IMR-90 (cell line): ENCODE data around the gene MAPK1. TPM values are rescaled to one million over a fixed set of nuclear protein-coding genes. Genes with fewer than 3 reads are reported as not detected.

Experiments
- ATAC-seq: fragments of 200-7000 bp; cut with Tn5 transposase; 2 replicates; pipeline ENCODE4 v1.9.1; 2020; ENCODE audit warnings: low read depth, mild to moderate bottlenecking, moderate library complexity
- BruUV-seq: library from RNA; stranded (reverse); fragments of 400-500 nt; replicated peaks from 2 replicates; lab custom pipeline; 2021; lab: Mats Ljungman, UMichigan
- CTCF ChIA-PET: fragments of 300-600 bp; formaldehyde crosslinking; extraction: SDS; loops from one replicate; lab custom pipeline; 2021; ENCODE audit warnings: antibody characterized with exemption; lab: Yijun Ruan, JAX
- POLR2A ChIA-PET: fragments of 300-600 bp; sonication (Branson Sonifier 250); formaldehyde crosslinking; loops from one replicate; lab custom pipeline; 2022; ENCODE audit warnings: antibody characterized with exemption; ENCODE audit not compliant: unreplicated experiment; lab: Charles Lee
- DNase-seq: peaks from one replicate; pipeline ENCODE4 v3.0.0; 2013
- H2AFZ ChIP-seq: replicated peaks from 2 replicates; pipeline ENCODE3; 2013; ENCODE audit warnings: low read length, mild to moderate bottlenecking; ENCODE audit not compliant: poor library complexity
- H2AK5ac ChIP-seq: 2 replicates; pipeline ENCODE4 v1.6.1; 2013; ENCODE audit warnings: low read depth, low read length, inconsistent platforms
- H2AK9ac ChIP-seq: replicated peaks from 2 replicates; pipeline ENCODE3; 2013; ENCODE audit warnings: mild to moderate bottlenecking, low read depth, low read length, moderate library complexity; ENCODE audit not compliant: poor library complexity
- H2BK120ac ChIP-seq: 2 replicates; pipeline ENCODE4 v1.6.1; 2013; ENCODE audit warnings: low read depth, low read length, inconsistent platforms
- H2BK15ac ChIP-seq: 3 replicates; pipeline ENCODE4 v1.6.1; 2013; ENCODE audit warnings: low read depth, low read length, inconsistent platforms
- H2BK20ac ChIP-seq: 2 replicates; pipeline ENCODE4 v1.6.1; 2013; ENCODE audit warnings: low read depth, mild to moderate bottlenecking, inconsistent platforms, low read length, moderate library complexity
- H2BK5ac ChIP-seq: 2 replicates; pipeline ENCODE4 v1.6.1; 2013; ENCODE audit warnings: mild to moderate bottlenecking, low read depth, low read length, inconsistent platforms; ENCODE audit not compliant: poor library complexity, severe bottlenecking
- H3K14ac ChIP-seq: replicated peaks from 2 replicates; pipeline ENCODE4 v1.6.1; 2013; ENCODE audit warnings: low read depth, low read length, inconsistent platforms
- H3K18ac ChIP-seq: 2 replicates; pipeline ENCODE4 v1.6.1; 2013; ENCODE audit warnings: low read depth, low read length, control low read depth
- H3K23ac ChIP-seq: 2 replicates; pipeline ENCODE4 v1.6.1; 2013; ENCODE audit warnings: low read depth, low read length, inconsistent platforms
- H3K27ac ChIP-seq: 2 replicates; pipeline ENCODE4 v1.5.1; 2013; ENCODE audit warnings: mild to moderate bottlenecking, control low read depth, low read length; ENCODE audit not compliant: insufficient read depth
- H3K27me3 ChIP-seq: 2 replicates; pipeline ENCODE4 v1.6.1; 2013; ENCODE audit warnings: low read length; ENCODE audit not compliant: control insufficient read depth, insufficient read depth
- H3K36me3 ChIP-seq: 2 replicates; pipeline ENCODE4 v1.6.1; 2013; ENCODE audit warnings: low read length, mixed read lengths; ENCODE audit not compliant: control insufficient read depth, insufficient read depth
- H3K4ac ChIP-seq: 2 replicates; pipeline ENCODE4 v1.6.1; 2013; ENCODE audit warnings: low read depth, low read length, inconsistent platforms
- H3K4me1 ChIP-seq: 2 replicates; pipeline ENCODE4 v1.6.1; 2013; ENCODE audit warnings: low read length, mixed read lengths; ENCODE audit not compliant: control insufficient read depth, insufficient read depth
- H3K4me2 ChIP-seq: 2 replicates; pipeline ENCODE4 v1.6.1; 2013; ENCODE audit warnings: low read depth, mild to moderate bottlenecking, control low read depth, low read length, moderate library complexity
- H3K4me3 ChIP-seq: 2 replicates; pipeline ENCODE4 v1.5.1; 2013; ENCODE audit warnings: low read depth, mild to moderate bottlenecking, control low read depth, low read length, moderate library complexity; ENCODE audit not compliant: insufficient read depth
- H3K56ac ChIP-seq: 2 replicates; pipeline ENCODE4 v1.6.1; 2013; ENCODE audit warnings: low read length, inconsistent platforms; ENCODE audit not compliant: insufficient read depth; ENCODE audit errors: extremely low read depth
- H3K79me1 ChIP-seq, 2 experiments: 2 replicates each; pipeline ENCODE4 v1.6.1; 2013; ENCODE audit warnings: low read length in 2 of 2, inconsistent platforms in 1 of 2, low read depth in 1 of 2
- H3K9ac ChIP-seq: 2 replicates; pipeline ENCODE4 v1.6.1; 2013; ENCODE audit warnings: low read depth, low read length, control low read depth
- H3K9me1 ChIP-seq: 2 replicates; pipeline ENCODE4 v1.6.1; 2013; ENCODE audit warnings: low read length, inconsistent platforms; ENCODE audit not compliant: insufficient read depth
- H3K9me3 ChIP-seq: 2 replicates; pipeline ENCODE4 v1.6.1; 2013; ENCODE audit warnings: low read length; ENCODE audit not compliant: control insufficient read depth, insufficient read depth
- H4K20me1 ChIP-seq: 2 replicates; pipeline ENCODE4 v1.6.1; 2013; ENCODE audit warnings: low read length, inconsistent platforms; ENCODE audit not compliant: insufficient read depth
- H4K5ac ChIP-seq: 2 replicates; pipeline ENCODE4 v1.6.1; 2013; ENCODE audit warnings: mild to moderate bottlenecking, low read depth, low read length, control low read depth
- H4K8ac ChIP-seq, 2 experiments: 2 replicates each; pipeline ENCODE4 v1.6.1; 2013; ENCODE audit warnings: low read depth in 2 of 2, low read length in 2 of 2, control low read depth in 1 of 2, inconsistent platforms in 1 of 2
- H4K91ac ChIP-seq: 2 replicates; pipeline ENCODE4 v1.6.1; 2013; ENCODE audit warnings: low read depth, low read length, inconsistent platforms; ENCODE audit not compliant: insufficient read depth
- BHLHE40 ChIP-seq: fragments of 150-350 bp; IDR thresholded peaks from 2 replicates; pipeline ENCODE4 v1.6.1; 2016; ENCODE audit warnings: mild to moderate bottlenecking, low read depth, low read length
- CEBPB ChIP-seq: IDR thresholded peaks from 2 replicates; pipeline ENCODE4 v1.6.1; 2012; ENCODE audit warnings: low read depth, low read length, improper control_type of control experiment
- CHD1 ChIP-seq: IDR thresholded peaks from 2 replicates; pipeline ENCODE4 v1.6.1; 2012; ENCODE audit warnings: low read depth, low read length, improper control_type of control experiment
- CTCF ChIP-seq: conservative IDR thresholded peaks from 2 replicates; pipeline ENCODE4 v1.5.1; 2012; ENCODE audit warnings: mild to moderate bottlenecking, low read depth, low read length, improper control_type of control experiment
- ELK1 ChIP-seq: fragments of 150-350 bp; IDR thresholded peaks from 2 replicates; pipeline ENCODE4 v1.6.1; 2016; ENCODE audit warnings: low read depth, mild to moderate bottlenecking, low read length, moderate library complexity, borderline replicate concordance
- FOS ChIP-seq: fragments of 150-350 bp; IDR thresholded peaks from 2 replicates; pipeline ENCODE4 v1.6.1; 2016; ENCODE audit warnings: low read depth, low read length
- MAFK ChIP-seq: IDR thresholded peaks from 2 replicates; pipeline ENCODE4 v1.6.1; 2012; ENCODE audit warnings: low read depth, low read length, improper control_type of control experiment
- MAZ ChIP-seq: IDR thresholded peaks from 2 replicates; pipeline ENCODE4 v1.6.1; 2012; ENCODE audit warnings: low read depth, mild to moderate bottlenecking, low read length, improper control_type of control experiment, moderate library complexity, borderline replicate concordance
- MXI1 ChIP-seq: IDR thresholded peaks from 2 replicates; pipeline ENCODE4 v1.6.1; 2012; ENCODE audit warnings: low read depth, mild to moderate bottlenecking, low read length, moderate library complexity, borderline replicate concordance
- NFE2L2 ChIP-seq: fragments of 150-350 bp; IDR thresholded peaks from 2 replicates; pipeline ENCODE4 v1.6.1; 2016; ENCODE audit warnings: low read depth, mild to moderate bottlenecking, low read length
- POLR2A ChIP-seq: IDR thresholded peaks from 2 replicates; pipeline ENCODE4 v1.6.1; 2012; ENCODE audit warnings: mild to moderate bottlenecking, low read depth, low read length
- RAD21 ChIP-seq: IDR thresholded peaks from 2 replicates; pipeline ENCODE4 v1.6.1; 2012; ENCODE audit warnings: low read length, improper control_type of control experiment
- RCOR1 ChIP-seq: IDR thresholded peaks from 2 replicates; pipeline ENCODE4 v1.6.1; 2012; ENCODE audit warnings: mild to moderate bottlenecking, low read length, improper control_type of control experiment; ENCODE audit not compliant: insufficient replicate concordance
- RFX5 ChIP-seq: IDR thresholded peaks from 2 replicates; pipeline ENCODE4 v1.8.0; 2012; ENCODE audit warnings: low read depth, mild to moderate bottlenecking, low read length, moderate library complexity
- SMC3 ChIP-seq: fragments of 150-350 bp; IDR thresholded peaks from 2 replicates; pipeline ENCODE4 v1.6.1; 2016; ENCODE audit warnings: low read depth, mild to moderate bottlenecking, antibody characterized with exemption, low read length, moderate library complexity
- USF2 ChIP-seq: fragments of 150-350 bp; IDR thresholded peaks from 2 replicates; pipeline ENCODE4 v1.6.1; 2017; ENCODE audit warnings: mild to moderate bottlenecking, antibody characterized with exemption, low read length, low read depth
- WGBS, 2 experiments: methylation state at CpG; one replicate each; pipeline versions ENCODE4 v1.1.5 to v1.1.7; 2013; ENCODE audit warnings: missing lambda C conversion rate in 2 of 2; ENCODE audit not compliant: insufficient read length in 1 of 2; ENCODE audit errors: extremely low coverage in 2 of 2; 5-methylcytosine and 5-hydroxymethylcytosine counted together
- dilution Hi-C: fragments of 300-500 bp; cut with HindIII; formaldehyde crosslinking; loops from one replicate; pipeline ENCODE4 v1.14.3; 2018; ENCODE audit warnings: low sequenced_read_pairs; ENCODE audit not compliant: unreplicated experiment
- in situ Hi-C: fragments of 300-500 bp; cut with MboI; formaldehyde crosslinking; loops from 3 replicates; pipeline ENCODE4 v1.14.3; 2019; ENCODE audit warnings: low sequenced_read_pairs, inconsistent platforms, mixed read lengths
- intact Hi-C: fragments of 100-400 bp; cut with micrococcal nuclease; formaldehyde crosslinking; loops from 2 replicates; pipeline ENCODE4 v1.10.0; 2022
- polyA plus RNA-seq, 3 experiments: library from polyadenylated mRNA; depleted of rRNA; stranded (reverse); fragments of >200 nt; gene quantifications; 2 replicates each; pipeline ENCODE4 v1.2.3, GENCODE V29; 2012; ENCODE audit warnings: low replicate concordance in 1 of 3
- total RNA-seq: library from RNA; depleted of rRNA; stranded (reverse); fragments of >200 nt; gene quantifications from 2 replicates; pipeline ENCODE4 v1.2.3, GENCODE V29; 2012

Gene MAPK1
- total and polyA plus RNA-seq, 2 of the 4 experiments (the other 2 are of a cell fraction) = 41.0 to 51.3 TPM

- H2BK5ac ChIP-seq = no peak overlapping the region
- H4K20me1 ChIP-seq = peaks cover 94% of the 10 kb centered on the region
- no peak overlapping the region for H3K23ac ChIP-seq
- H2BK15ac ChIP-seq = no peak overlapping the region
- no peak overlapping the region for H3K56ac ChIP-seq
- in situ Hi-C loops = no loop called here
- no peak overlapping the region for H3K14ac ChIP-seq
- intact Hi-C loops = no loop called here
- DNase-seq (no peak), ATAC-seq (no peak)
- no peak overlapping the region for H2BK120ac ChIP-seq
- H3K36me3 ChIP-seq = no peaks in the 10 kb centered on the region
- H4K5ac ChIP-seq = no peak overlapping the region
- H2AK9ac ChIP-seq = no peak overlapping the region
- H3K9ac ChIP-seq = no peak overlapping the region
- peaks cover 29% of the 10 kb centered on the region for H3K9me1 ChIP-seq
- H2BK20ac ChIP-seq = no peak overlapping the region
- no peak overlapping the region for H2AFZ ChIP-seq
- no peak overlapping the region for H2AK5ac ChIP-seq
- no peak for TF ChIP-seq POLR2A
- TF ChIP-seq RFX5 = no peak
- no peak for TF ChIP-seq MXI1
- no peak for TF ChIP-seq RAD21
- no peak for TF ChIP-seq CHD1
- TF ChIP-seq ELK1 = no peak
- TF ChIP-seq RCOR1 = no peak
- no peak for TF ChIP-seq SMC3
- no peak for TF ChIP-seq CEBPB
- TF ChIP-seq USF2 = no peak
- no peak for TF ChIP-seq MAZ
- no peak for TF ChIP-seq MAFK
- TF ChIP-seq CTCF = no peak
- TF ChIP-seq NFE2L2 = no peak
- no peak for TF ChIP-seq FOS
- no peak for TF ChIP-seq BHLHE40
- no peak overlapping the region for H3K4me3 ChIP-seq
- H3K79me1 ChIP-seq = peaks cover 20 to 82% of the 10 kb centered on the region in 2 experiments
- dilution Hi-C loops = no loop called here
- H4K8ac ChIP-seq = no peak overlapping the region
- no peak overlapping the region for H3K18ac ChIP-seq
- WGBS, 2 experiments = 100% methylated on average over 3 of the region's 7 CpGs; no CpG with 5 or more reads in 1 of the 2 experiments
- H3K4ac ChIP-seq = no peak overlapping the region
- ChIA-PET POLR2A (interaction anchor here (0.8 kb wide), 1 partner anchor 10 kb away, joined by 3 read pairs; no protein-coding TSS in a partner anchor), CTCF (no interaction called here)
- H3K27me3 ChIP-seq = no peaks in the 10 kb centered on the region
- no peak overlapping the region for H4K91ac ChIP-seq
- H3K27ac ChIP-seq = no peak overlapping the region
- peaks cover 15% of the 10 kb centered on the region for H3K4me1 ChIP-seq
- H3K9me3 ChIP-seq = no peaks in the 10 kb centered on the region
- BruUV-seq = no TSS peak
- H3K4me2 ChIP-seq = no peak overlapping the region
These were observed 41.2 kb downstream of the MAPK1 start for GRCh38 chr22:21826204-21826603.
